Activated CD4-positive, alpha-beta memory T cell treated with anti-CD3 and anti-CD28 coated beads, Interleukin-2, amount 10 ng/mL, durations not matched to agents 7 days and 5 days (primary cell): ENCODE data around the gene WDR73. TPM values are rescaled to one million over a fixed set of nuclear protein-coding genes. Genes with fewer than 3 reads are reported as not detected.
"Not testable (repeated sequence)": the region's sequence is repeated elsewhere in the genome, so short reads cannot be mapped to it uniquely, and the experiment has no call there.

Experiments
- CTCF ChIA-PET: fragments of 350-600 bp; sonication (Branson Sonifier 250); formaldehyde crosslinking; loops from one replicate; lab custom pipeline; 2021; ENCODE audit warnings: antibody characterized with exemption, inconsistent platforms; lab: Charles Lee
- POLR2A ChIA-PET: fragments of 350-600 bp; sonication (Branson Sonifier 250); formaldehyde crosslinking; loops from one replicate; lab custom pipeline; 2021; ENCODE audit warnings: antibody characterized with exemption; lab: Charles Lee
- DNase-seq: peaks from one replicate; pipeline ENCODE4 v3.0.0-alpha.2; 2020
- H3K27ac Mint-ChIP-seq: one replicate; pipeline ENCODE4 v1.8.0; 2021; ENCODE audit warnings: mild to moderate bottlenecking, mixed read lengths
- H3K27me3 Mint-ChIP-seq: one replicate; pipeline ENCODE4 v1.8.0; 2021; ENCODE audit warnings: mixed read lengths
- H3K36me3 Mint-ChIP-seq: one replicate; pipeline ENCODE4 v1.8.0; 2021; ENCODE audit warnings: low read depth, mixed read lengths
- H3K4me1 Mint-ChIP-seq: one replicate; pipeline ENCODE4 v1.8.0; 2021; ENCODE audit warnings: mixed read lengths
- H3K4me3 Mint-ChIP-seq: one replicate; pipeline ENCODE4 v1.8.0; 2021; ENCODE audit warnings: mild to moderate bottlenecking, mixed read lengths
- H3K9me3 Mint-ChIP-seq: one replicate; pipeline ENCODE4 v1.8.0; 2021; ENCODE audit warnings: mixed read lengths
- total RNA-seq, 2 experiments: library from RNA; stranded (reverse); gene quantifications; one replicate each; pipeline ENCODE4 v1.2.3, GENCODE V29; 2021

WDR73 gene
- total RNA-seq, 2 experiments from 2014 or later: 17.6 to 17.9 TPM

DNA sequence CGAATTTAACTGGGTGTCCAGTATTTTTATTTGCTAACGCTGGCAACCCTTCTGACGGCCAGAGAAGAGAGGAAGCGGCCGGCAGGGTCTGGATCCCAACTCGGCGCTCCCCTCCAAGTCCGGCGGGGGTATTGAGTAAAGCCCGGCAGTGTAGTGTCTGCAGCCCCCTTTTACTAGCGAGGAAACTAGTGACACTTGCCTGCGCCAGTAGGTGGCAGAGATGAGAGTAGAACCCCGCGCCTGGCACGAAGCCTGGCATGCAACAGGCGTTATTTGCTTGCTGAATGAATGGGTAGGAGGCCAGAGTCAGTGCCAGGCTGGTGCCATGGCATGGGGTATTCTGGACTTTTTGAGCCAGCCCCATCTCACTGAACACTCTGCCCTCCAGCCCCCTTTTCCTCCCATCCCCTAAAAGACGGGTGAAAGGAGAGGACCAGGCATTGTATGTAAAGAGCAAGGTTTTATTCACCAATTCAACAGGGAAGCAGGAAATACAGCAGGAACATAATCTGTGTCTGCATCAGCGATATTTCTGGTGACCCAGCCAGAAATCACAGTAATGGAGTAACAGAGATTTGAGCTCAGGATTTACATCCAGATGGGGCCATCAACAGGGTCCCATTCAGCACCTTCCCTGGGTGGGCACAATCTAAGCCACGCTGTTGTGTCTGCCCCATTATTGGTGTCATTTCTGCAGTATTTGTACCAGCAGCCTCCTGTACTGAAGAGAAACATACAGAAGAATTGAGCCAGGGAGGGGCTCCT is 788 bp upstream of the WDR73 start:
- peaks cover 18% of the 10 kb centered on the region for H3K36me3 Mint-ChIP-seq
- H3K27me3 Mint-ChIP-seq: no peaks in the 10 kb centered on the region
- peak overlapping the region; percentile 99 for H3K4me3 Mint-ChIP-seq
- peak; percentile 83 for DNase-seq
- peak overlapping the region; percentile 55 for H3K27ac Mint-ChIP-seq
- POLR2A ChIA-PET: interaction anchor here (0.6 to 5.3 kb wide), 27 partner anchors 12 to 449 kb away, joined by 3 to 42 read pairs (median 4); partner anchors contain the start of genes SEC11A and ZSCAN2
- peaks cover 50% of the 10 kb centered on the region for H3K4me1 Mint-ChIP-seq
- no peaks in the 10 kb centered on the region for H3K9me3 Mint-ChIP-seq
- CTCF ChIA-PET: interaction anchor here (0.9 to 6.1 kb wide), 14 partner anchors 11 to 273 kb away, joined by 3 to 36 read pairs (median 8); partner anchors contain the start of genes SEC11A and ZSCAN2

DNA sequence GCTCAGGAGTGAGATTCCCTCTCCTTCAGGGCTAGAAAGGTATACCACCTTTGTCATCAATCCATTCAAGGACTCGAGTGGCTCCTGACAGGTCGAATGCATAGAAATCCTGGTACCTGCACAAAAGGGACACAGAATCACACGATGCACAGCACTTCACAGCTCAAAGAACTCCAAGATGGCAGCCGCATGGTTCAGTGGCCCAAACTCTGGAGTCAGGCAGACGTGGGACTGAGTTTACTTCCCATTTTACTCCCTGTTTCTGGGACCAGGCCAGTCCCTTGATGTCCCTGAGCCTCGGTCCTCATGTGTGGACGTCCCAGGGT is 536 bp downstream of the WDR73 start:
- ChIA-PET CTCF (interaction anchor here (0.8 to 3.2 kb wide), 11 partner anchors 16 to 275 kb away, joined by 3 to 22 read pairs (median 5); no protein-coding TSS in a partner anchor), POLR2A (interaction anchor here (1.0 to 4.6 kb wide), 19 partner anchors 12 to 257 kb away, joined by 3 to 42 read pairs (median 4); partner anchors contain the start of genes SEC11A and ZSCAN2)
- H3K27me3 Mint-ChIP-seq: no peaks in the 10 kb centered on the region
- H3K9me3 Mint-ChIP-seq: no peaks in the 10 kb centered on the region
- peaks cover 49% of the 10 kb centered on the region for H3K4me1 Mint-ChIP-seq
- no peak for DNase-seq
- peak overlapping the region; percentile 99 for H3K4me3 Mint-ChIP-seq
- peak overlapping the region; percentile 83 for H3K27ac Mint-ChIP-seq
- peaks cover 21% of the 10 kb centered on the region for H3K36me3 Mint-ChIP-seq

DNA sequence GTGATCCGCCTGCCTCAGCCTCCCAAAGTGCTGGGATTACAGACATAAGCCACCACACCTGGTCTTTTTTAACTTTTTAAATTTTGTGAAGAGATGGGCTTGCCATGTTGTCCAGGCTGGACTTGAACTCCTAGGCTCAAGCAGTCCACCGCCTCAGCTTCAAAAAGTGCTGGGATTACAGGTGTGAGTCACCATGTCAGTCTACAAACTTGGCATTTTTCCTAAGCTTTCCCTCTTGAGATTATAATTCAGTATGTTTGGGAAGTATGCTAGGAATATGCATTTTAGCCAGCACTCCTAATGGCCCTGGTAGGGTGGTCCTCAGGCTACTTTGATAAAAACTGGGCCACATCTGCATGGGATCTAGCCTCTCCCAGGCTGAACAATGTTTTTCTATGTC is 4.4 kb downstream of the WDR73 start:
- Mint-ChIP-seq H3K27ac (no peak overlapping the region), H3K36me3 (peaks cover 44% of the 10 kb centered on the region), H3K4me1 (peaks cover 37% of the 10 kb centered on the region), H3K27me3 (no peaks in the 10 kb centered on the region), H3K4me3 (no peak overlapping the region), H3K9me3 (no peaks in the 10 kb centered on the region)
- ChIA-PET CTCF (interaction anchor here (1.4 kb wide), 1 partner anchor 16 kb away, joined by 4 read pairs; no protein-coding TSS in a partner anchor), POLR2A (interaction anchor here (1.4 to 2.7 kb wide), 2 partner anchors 66 to 156 kb away, joined by 3 to 9 read pairs; partner anchors contain the start of gene SEC11A)
- no peak for DNase-seq

- peaks cover 34% of the 10 kb centered on the region for H3K4me1 Mint-ChIP-seq
- H3K27ac Mint-ChIP-seq: no peak overlapping the region
- H3K4me3 Mint-ChIP-seq: no peak overlapping the region
- ChIA-PET CTCF (interaction anchor here (1.4 kb wide), 1 partner anchor 15 kb away, joined by 4 read pairs; no protein-coding TSS in a partner anchor), POLR2A (interaction anchor here (0.9 to 1.4 kb wide), 3 partner anchors 10 to 157 kb away, joined by 3 to 4 read pairs (median 4); no protein-coding TSS in a partner anchor)
- no peaks in the 10 kb centered on the region for H3K9me3 Mint-ChIP-seq
- DNase-seq: no peak
- H3K36me3 Mint-ChIP-seq: peaks cover 49% of the 10 kb centered on the region
- H3K27me3 Mint-ChIP-seq: no peaks in the 10 kb centered on the region
These were observed 5.5 kb downstream of the WDR73 start for GRCh38 chr15:84648539-84648938.

DNA sequence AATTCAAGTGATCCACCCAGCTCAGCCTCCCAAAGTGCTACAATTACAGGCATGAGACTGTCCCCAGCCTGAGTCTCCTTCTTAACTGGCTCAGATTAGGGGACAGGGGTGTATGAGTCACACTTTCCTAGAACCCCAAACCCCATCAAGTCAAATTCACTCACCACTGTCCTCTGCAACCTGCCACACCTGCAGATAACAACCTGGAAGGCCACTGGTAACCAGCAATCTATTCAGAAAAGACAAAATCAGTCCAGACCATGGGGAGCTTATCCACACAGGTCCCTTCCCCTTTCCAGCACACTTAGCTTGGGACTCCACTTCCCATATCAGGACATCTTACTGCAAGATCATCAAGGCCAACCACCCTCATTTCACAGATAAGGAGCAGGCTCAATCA is 6.4 kb downstream of the WDR73 start:
- H3K4me1 Mint-ChIP-seq: peaks cover 26% of the 10 kb centered on the region
- CTCF ChIA-PET: no interaction called here
- no peak for DNase-seq
- H3K27me3 Mint-ChIP-seq: no peaks in the 10 kb centered on the region
- POLR2A ChIA-PET: interaction anchor here (1.0 to 1.4 kb wide), 2 partner anchors 12 to 17 kb away, joined by 3 to 4 read pairs; no protein-coding TSS in a partner anchor
- no peaks in the 10 kb centered on the region for H3K9me3 Mint-ChIP-seq
- H3K27ac Mint-ChIP-seq: peak overlapping the region; percentile 11
- H3K36me3 Mint-ChIP-seq: peaks cover 57% of the 10 kb centered on the region
- H3K4me3 Mint-ChIP-seq: no peak overlapping the region

GRCh38 chr15:84645997-84646396 is 8.1 kb downstream of the WDR73 start:
- Mint-ChIP-seq H3K27ac (no peak overlapping the region), H3K4me1 (peaks cover 15% of the 10 kb centered on the region), H3K36me3 (peaks cover 55% of the 10 kb centered on the region), H3K4me3 (no peak overlapping the region), H3K9me3 (no peaks in the 10 kb centered on the region), H3K27me3 (no peaks in the 10 kb centered on the region)
- CTCF ChIA-PET: no interaction called here
- DNase-seq: no peak
- POLR2A ChIA-PET: interaction anchor here (1.2 to 1.4 kb wide), 2 partner anchors 10 to 47 kb away, joined by 3 to 4 read pairs; no protein-coding TSS in a partner anchor

DNA sequence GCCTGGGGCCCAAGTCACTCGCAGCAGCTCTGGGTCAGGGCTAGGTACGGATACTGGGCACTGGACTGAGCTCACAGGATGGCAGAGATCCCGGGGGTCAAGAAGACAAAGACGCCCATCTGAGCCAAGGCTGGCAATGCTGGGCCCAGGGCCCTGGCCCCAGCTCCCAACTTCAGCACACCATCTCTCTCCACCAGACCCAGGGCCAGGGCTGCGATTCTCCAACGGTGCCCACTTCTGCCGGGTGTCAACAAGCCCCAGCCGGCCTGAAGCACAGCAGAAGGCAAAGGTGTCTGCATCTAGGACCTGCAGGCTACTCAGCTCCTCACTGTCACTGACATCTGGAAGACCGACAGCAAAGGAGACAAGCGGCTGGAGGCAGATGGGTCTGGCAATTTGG is 8.6 kb downstream of the WDR73 start:
- H3K9me3 Mint-ChIP-seq: no peaks in the 10 kb centered on the region
- peaks cover 59% of the 10 kb centered on the region for H3K36me3 Mint-ChIP-seq
- peaks cover 15% of the 10 kb centered on the region for H3K4me1 Mint-ChIP-seq
- no peaks in the 10 kb centered on the region for H3K27me3 Mint-ChIP-seq
- POLR2A ChIA-PET: interaction anchor here (1.2 to 1.4 kb wide), 2 partner anchors 14 to 47 kb away, joined by 3 to 4 read pairs; no protein-coding TSS in a partner anchor
- no peak overlapping the region for H3K27ac Mint-ChIP-seq
- H3K4me3 Mint-ChIP-seq: no peak overlapping the region
- CTCF ChIA-PET: interaction anchor here (0.7 kb wide), 2 partner anchors 40 to 272 kb away, joined by 3 to 6 read pairs; no protein-coding TSS in a partner anchor
- DNase-seq: no peak

- no peak overlapping the region for H3K4me3 Mint-ChIP-seq
- no peaks in the 10 kb centered on the region for H3K27me3 Mint-ChIP-seq
- CTCF ChIA-PET: interaction anchor here (0.6 to 1.5 kb wide), 2 partner anchors 56 to 283 kb away, joined by 3 read pairs; no protein-coding TSS in a partner anchor
- no peaks in the 10 kb centered on the region for H3K9me3 Mint-ChIP-seq
- peaks cover 66% of the 10 kb centered on the region for H3K36me3 Mint-ChIP-seq
- no peak overlapping the region for H3K27ac Mint-ChIP-seq
- no peak for DNase-seq
- POLR2A ChIA-PET: interaction anchor here (1.2 to 4.0 kb wide), 3 partner anchors 12 to 165 kb away, joined by 3 to 10 read pairs (median 4); no protein-coding TSS in a partner anchor
- H3K4me1 Mint-ChIP-seq: peaks cover 15% of the 10 kb centered on the region
These were observed 10.2 kb downstream of the WDR73 start for GRCh38 chr15:84643838-84644237.

GRCh38 chr15:84642640-84643039 is 11.4 kb downstream of the WDR73 start:
- H3K36me3 Mint-ChIP-seq: peaks cover 66% of the 10 kb centered on the region
- H3K4me1 Mint-ChIP-seq: peaks cover 11% of the 10 kb centered on the region
- POLR2A ChIA-PET: interaction anchor here (1.2 to 4.0 kb wide), 3 partner anchors 12 to 55 kb away, joined by 4 to 10 read pairs (median 4); no protein-coding TSS in a partner anchor
- H3K4me3 Mint-ChIP-seq, H3K27ac Mint-ChIP-seq, DNase-seq, H3K27me3 Mint-ChIP-seq, H3K9me3 Mint-ChIP-seq: not testable (repeated sequence)
- CTCF ChIA-PET: interaction anchor here (0.5 kb wide), 1 partner anchor 52 kb away, joined by 3 read pairs; no protein-coding TSS in a partner anchor

DNA sequence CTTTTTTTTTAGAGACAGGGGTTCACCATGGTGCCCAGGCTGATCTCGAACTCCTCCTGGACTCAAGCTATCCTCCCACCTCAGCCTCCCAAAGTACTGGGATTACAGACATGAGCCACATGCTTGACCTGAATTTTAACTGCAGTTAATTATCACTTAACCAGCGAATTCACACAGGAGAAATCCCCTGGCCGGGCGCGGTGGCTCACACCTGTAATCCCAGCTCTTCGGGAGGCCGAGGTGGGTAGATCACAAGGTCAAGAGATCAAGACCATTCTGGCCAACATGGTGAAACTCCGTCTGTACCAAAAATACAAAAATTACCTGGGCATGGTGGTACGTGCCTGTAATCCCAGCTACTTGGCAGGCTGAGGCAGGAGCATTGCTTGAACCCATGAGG is 12.2 kb downstream of the WDR73 start:
- H3K9me3 Mint-ChIP-seq, H3K4me3 Mint-ChIP-seq, H3K27me3 Mint-ChIP-seq, DNase-seq, H3K27ac Mint-ChIP-seq: not testable (repeated sequence)
- Mint-ChIP-seq H3K36me3 (peaks cover 67% of the 10 kb centered on the region), H3K4me1 (peaks cover 12% of the 10 kb centered on the region)
- ChIA-PET CTCF (interaction anchor here (1.2 kb wide), 1 partner anchor 10 kb away, joined by 3 read pairs; no protein-coding TSS in a partner anchor), POLR2A (interaction anchor here (1.2 to 4.0 kb wide), 3 partner anchors 11 to 54 kb away, joined by 4 to 10 read pairs (median 4); partner anchors contain the start of gene WDR73)

GRCh38 chr15:84638103-84638502 is 16.0 kb downstream of the WDR73 start:
- Mint-ChIP-seq H3K9me3 (no peaks in the 10 kb centered on the region), H3K27me3 (no peaks in the 10 kb centered on the region), H3K36me3 (peaks cover 64% of the 10 kb centered on the region), H3K27ac (peak overlapping the region; percentile 33), H3K4me3 (no peak overlapping the region), H3K4me1 (peaks cover 36% of the 10 kb centered on the region)
- DNase-seq: no peak
- ChIA-PET POLR2A (interaction anchor here (0.8 to 2.4 kb wide), 2 partner anchors 15 to 40 kb away, joined by 3 to 10 read pairs; partner anchors contain the start of gene WDR73), CTCF (interaction anchor here (1.0 to 2.1 kb wide), 2 partner anchors 39 to 112 kb away, joined by 3 to 11 read pairs; no protein-coding TSS in a partner anchor)

DNA sequence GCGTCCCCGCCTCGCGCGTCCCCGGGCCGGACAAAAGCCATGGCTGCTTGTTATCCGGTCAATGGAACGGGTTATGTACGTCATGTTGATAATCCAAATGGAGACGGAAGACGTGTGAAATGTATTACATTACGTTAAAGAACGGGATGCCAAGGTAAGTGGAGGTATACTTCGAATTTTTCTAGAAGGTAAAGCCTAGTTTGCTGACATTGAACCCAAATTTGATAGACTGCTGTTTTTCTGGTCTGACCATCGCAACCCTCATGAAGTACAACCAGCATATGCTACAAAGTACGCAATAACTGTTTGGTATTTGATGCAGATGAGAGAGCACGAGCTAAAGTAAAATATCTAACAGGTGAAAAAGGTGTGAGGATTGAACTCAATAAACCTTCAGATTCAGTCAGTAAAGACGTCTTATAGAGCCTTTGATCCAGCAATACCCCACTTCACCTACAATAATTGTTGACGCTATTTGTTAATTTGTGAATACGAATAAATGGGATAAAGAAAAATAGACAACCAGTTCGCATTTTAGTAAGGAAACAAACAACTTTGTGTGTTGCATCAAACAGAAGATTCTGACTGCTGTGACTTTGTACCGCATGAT is 19.8 kb downstream of the WDR73 start:
- ChIA-PET POLR2A (interaction anchor here (0.8 to 4.8 kb wide), 10 partner anchors 13 to 347 kb away, joined by 3 to 24 read pairs (median 10); partner anchors contain the start of genes NMB, SEC11A, WDR73 and ZSCAN2), CTCF (interaction anchor here (1.1 to 2.9 kb wide), 4 partner anchors 15 to 83 kb away, joined by 4 to 17 read pairs (median 4); no protein-coding TSS in a partner anchor)
- no peaks in the 10 kb centered on the region for H3K27me3 Mint-ChIP-seq
- H3K4me3 Mint-ChIP-seq: peak overlapping the region; percentile 83
- peaks cover 57% of the 10 kb centered on the region for H3K4me1 Mint-ChIP-seq
- no peak for DNase-seq
- H3K27ac Mint-ChIP-seq: peak overlapping the region; percentile 73
- H3K36me3 Mint-ChIP-seq: peaks cover 39% of the 10 kb centered on the region
- no peaks in the 10 kb centered on the region for H3K9me3 Mint-ChIP-seq
